Activated CD8-positive, alpha-beta memory T cell treated with anti-CD3 and anti-CD28 coated beads, Interleukin-2, amount 50 U/mL, for 4 hours (primary cell): ENCODE data around the gene CRABP2.

Experiments used
- DNase-seq: peaks from one replicate; pipeline ENCODE4 v3.0.0-alpha.2; 2020

The CRABP2 gene

DNA sequence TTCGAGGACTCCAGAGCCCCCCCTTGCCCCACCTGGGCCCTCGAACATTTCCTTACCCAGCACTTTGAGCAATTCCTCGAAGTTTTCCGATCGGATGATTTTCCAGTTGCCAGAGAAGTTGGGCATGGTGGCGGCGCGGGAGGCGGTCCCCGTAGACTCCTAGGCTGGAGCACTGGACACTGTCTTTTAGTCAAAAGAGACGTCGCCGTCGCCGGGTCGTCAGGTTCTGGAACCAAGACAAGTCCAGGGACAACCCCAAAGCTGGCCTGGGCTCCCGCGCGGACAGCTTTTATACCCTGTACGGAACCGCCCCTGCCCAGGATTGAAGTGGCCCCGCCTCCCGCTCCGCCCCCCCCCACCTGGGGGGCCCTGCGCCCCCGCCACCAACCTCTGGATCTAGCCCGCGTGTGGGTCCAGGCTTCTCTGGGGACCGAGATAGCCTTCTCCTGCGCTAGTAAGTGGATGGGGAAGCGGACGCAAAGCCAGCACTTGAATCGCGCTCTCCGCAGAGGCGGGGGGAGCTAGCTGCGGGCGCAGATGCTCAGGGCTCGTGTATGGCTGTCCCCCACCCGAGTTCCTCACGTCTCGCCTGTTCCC lies at the start of gene CRABP2:
Gene CRABP2 (minus strand): TSS at position 263 of the 597 bp plus-strand sequence. CDS start 137 bp downstream, at position 126.
- DNase-seq: peak; percentile 34

DNA sequence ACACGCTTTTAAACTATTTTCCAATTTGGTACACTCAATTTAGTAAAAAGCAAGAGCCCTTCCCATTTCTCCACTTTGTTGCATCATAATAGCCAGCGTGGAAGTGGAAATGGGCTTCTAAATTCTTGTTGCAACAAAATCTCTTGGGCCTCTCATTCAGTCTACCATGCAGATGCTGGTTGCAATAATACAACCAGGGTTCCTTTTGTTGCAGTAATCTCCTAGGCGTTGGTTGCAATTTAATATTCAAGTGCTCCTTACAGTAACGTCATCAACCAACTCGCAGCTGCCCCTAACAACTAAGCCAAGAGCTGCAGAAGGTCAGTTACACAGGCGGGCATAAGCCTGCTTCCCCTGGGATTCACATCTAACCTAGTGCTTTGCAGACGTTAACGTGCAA lies 48.8 kb upstream of the CRABP2 start:
- no peak for DNase-seq

DNA sequence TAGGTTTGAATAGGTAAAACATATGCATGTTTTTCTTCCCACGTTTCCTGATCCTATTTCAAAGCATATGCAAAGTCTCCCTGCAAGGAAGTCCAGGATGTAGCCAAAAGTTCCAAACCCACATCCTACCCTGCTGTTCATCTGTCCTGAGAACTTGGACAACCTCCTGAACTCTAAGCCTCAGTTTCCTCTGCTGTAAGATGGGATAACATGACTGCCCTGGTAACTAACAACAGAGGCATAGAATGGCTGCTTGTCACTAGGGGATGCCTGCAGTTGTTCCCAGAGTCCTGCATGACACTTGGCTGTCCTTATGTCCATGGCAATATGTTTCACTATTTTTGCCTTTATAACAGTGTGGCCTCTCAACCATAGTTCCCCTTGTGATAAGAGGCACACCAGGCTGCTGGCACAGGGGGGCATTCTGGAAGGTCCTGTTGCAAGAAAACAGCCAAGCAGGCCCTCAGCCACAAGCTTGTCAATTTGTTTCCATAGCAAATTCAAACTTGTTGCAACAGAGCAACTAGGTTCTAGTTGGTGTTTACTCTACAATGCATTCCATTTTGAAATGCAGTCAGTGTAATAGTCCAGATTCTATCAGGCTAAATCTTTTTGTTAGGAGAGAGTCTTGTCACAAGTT lies 47.6 kb upstream of the CRABP2 start:
- DNase-seq: no peak

DNA sequence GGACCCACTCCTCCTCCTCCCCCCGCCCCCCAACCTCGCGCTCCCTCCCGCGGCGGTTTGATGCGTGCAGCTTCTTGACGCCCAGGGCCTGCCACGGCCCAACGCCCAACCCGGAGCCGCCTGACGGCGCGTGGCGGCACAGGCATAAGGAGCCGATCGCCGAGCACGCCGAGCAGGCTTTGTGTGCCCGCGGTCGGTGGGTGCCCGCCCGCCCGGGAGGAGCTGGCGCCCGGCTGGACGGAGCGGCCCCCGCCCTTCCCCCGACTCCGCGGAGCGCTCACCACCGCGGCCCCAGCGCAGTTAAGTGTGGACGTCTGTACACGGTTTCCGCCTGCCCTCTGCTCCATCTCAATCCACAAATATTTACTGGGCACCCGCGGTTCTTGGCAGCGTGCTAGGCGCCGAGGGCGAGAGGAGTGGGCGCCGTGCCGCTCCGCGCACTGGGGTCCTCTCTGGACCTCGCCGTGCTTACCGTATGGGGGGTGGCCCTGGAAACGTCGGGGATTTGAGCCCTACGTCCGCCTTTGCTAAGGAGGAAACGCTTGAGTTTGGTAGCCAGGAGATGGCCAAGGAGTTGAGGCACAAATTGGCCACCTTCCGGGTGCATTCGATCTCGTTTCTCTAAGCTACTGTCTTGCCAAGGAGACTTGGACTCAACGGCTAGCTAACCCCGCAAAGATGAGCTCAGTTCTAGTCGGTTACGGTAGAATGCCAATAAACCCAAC lies 46.5 kb upstream of the CRABP2 start:
- DNase-seq: peak; percentile 98

GRCh38 chr1:156751451-156751756 lies 46.0 kb upstream of the CRABP2 start, which contains the start of gene HDGF:
Gene HDGF (minus strand): TSS chr1:156751675. CDS start chr1:156751429, 246 bp downstream.
- DNase-seq: no peak

GRCh38 chr1:156750711-156751450 lies 45.5 kb upstream of the CRABP2 start:
- peak; percentile 52 for DNase-seq

DNA sequence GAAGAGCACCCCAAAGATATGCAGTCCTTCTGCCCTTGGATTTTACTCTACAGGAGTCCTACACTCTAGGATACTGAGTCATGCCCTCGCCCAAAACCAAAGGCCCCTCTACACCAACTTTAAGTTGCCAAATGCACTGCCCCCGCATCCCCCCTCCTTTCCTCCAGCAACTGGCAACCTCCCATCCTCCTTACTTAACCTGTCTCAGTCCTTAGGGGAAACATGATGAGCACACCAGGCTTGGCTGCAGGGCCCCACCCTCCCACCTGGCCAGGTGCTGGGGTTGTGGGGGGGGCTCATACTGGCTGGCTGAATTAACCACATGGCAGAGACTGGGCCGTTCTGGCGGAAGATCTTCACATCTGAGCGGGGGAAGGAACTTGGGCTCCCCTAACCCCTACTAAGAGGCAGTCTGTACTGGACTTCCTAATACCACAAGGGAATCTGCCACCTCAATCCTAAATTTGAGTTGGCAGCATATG lies 44.8 kb upstream of the CRABP2 start:
- DNase-seq: peak; percentile 57

GRCh38 chr1:156749419-156750118 lies 44.2 kb upstream of the CRABP2 start:
- DNase-seq: no peak

- DNase-seq: no peak
Measured at GRCh38 chr1:156748670-156749418, 43.5 kb upstream of the CRABP2 start.

GRCh38 chr1:156747742-156748669 lies 42.6 kb upstream of the CRABP2 start:
- DNase-seq: no peak

GRCh38 chr1:156746728-156747631 lies 41.6 kb upstream of the CRABP2 start:
- DNase-seq: peak; percentile 62

GRCh38 chr1:156746406-156746727 lies 41.0 kb upstream of the CRABP2 start:
- DNase-seq: no peak

GRCh38 chr1:156745881-156746280 lies 40.5 kb upstream of the CRABP2 start:
- DNase-seq: no peak

- DNase-seq: no peak
Measured at GRCh38 chr1:156744786-156745419, 39.5 kb upstream of the CRABP2 start.

GRCh38 chr1:156744344-156744743 lies 39.0 kb upstream of the CRABP2 start:
- no peak for DNase-seq

GRCh38 chr1:156743367-156744302 lies 38.3 kb upstream of the CRABP2 start:
- no peak for DNase-seq

DNA sequence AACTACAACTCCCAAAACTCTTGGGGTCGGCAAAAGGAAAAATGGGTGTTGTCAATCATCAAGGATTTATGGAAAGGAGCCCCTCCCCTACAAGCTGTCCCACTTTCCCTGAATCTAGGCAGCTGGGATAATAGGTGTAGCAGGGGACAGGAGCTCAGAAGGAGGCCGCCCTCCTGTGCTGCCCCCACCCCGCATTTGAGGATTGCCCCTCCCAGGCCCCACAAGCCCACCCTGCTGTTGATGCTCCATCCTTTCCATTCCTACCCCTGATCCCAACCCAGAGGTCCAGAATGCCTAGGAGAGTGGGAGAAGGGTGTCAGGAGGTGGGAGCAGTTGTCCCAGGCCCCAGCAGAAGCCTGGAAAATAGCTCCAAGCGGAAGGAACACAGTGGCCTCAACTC lies 37.4 kb upstream of the CRABP2 start:
- no peak for DNase-seq

- DNase-seq: no peak
Measured at GRCh38 chr1:156742017-156742416, 36.6 kb upstream of the CRABP2 start.
